ENCODE results near the gene PDIA4.
"Not testable (repeated sequence)": the region's sequence is repeated elsewhere in the genome, so short reads cannot be mapped to it uniquely, and the experiment has no call there.

Gene PDIA4

DNA sequence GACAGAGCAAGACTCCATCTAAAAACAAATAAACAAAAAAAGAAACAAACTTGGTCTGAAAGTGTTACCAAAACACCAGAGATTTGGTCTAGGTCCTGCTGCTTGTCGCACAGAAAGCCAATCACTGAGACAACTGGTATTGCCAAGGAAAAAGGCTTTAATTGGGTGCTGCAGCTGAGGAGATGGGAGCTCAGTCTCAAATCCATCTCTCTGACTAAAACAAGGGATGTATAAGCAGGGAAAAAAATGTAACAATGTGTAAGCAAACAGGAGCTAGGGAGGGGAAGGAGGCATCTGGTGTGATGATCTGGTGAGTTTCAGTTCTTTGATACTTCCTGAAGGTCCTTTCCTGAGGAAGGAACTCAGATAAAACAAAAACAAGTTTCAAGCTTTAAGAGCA lies 8.4 kb upstream of the PDIA4 start:
- no peak for DNase-seq (ENCODE audit: low read depth)

DNA sequence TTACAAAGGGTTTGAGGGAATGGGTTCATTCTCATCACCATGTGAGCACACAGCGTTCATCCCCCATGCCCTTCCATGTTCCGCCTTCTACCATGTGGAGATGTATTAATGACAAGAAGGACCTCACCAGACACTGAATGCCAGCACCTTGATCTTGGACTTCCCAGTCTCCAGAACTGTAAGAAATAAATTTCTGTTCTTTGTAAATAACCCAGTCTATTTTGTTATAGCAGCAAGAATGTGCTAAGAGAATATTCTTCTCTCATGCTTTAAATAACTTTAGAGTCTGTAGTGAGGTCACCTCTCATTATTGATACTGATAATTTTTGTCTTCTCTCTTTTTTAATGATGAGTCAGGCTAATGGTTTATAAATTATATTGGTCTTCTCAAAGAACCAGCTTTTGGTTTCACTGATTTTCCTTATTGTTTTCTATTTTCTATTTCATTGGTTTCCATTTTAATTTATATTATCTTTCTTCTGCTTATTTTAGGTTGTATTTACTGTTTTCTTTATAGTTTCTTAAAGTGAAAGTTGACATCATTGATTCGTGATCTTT lies 3.1 kb upstream of the PDIA4 start:
- no peak for DNase-seq (ENCODE audit: low read depth)

DNA sequence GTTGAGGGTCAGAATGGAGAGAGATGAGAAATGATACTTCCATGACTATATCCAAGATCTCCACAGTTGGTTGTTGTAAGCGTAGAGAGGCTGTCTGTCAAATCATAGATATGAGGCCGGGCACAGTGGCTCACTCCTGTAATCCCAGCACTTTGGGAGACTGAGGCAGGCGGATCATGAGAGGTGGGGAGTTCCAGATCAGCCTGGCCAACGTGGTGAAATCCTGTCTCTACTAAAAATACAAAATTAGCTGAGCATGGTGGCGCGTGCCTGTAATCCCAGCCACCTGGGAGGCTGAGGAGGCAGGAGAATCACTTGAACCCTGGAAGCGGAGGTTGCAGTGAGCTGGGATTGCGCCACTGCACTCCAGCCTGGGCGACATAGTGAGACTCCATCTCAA lies 2.1 kb upstream of the PDIA4 start:
- DNase-seq (ENCODE audit: low read depth): not testable (repeated sequence)

DNA sequence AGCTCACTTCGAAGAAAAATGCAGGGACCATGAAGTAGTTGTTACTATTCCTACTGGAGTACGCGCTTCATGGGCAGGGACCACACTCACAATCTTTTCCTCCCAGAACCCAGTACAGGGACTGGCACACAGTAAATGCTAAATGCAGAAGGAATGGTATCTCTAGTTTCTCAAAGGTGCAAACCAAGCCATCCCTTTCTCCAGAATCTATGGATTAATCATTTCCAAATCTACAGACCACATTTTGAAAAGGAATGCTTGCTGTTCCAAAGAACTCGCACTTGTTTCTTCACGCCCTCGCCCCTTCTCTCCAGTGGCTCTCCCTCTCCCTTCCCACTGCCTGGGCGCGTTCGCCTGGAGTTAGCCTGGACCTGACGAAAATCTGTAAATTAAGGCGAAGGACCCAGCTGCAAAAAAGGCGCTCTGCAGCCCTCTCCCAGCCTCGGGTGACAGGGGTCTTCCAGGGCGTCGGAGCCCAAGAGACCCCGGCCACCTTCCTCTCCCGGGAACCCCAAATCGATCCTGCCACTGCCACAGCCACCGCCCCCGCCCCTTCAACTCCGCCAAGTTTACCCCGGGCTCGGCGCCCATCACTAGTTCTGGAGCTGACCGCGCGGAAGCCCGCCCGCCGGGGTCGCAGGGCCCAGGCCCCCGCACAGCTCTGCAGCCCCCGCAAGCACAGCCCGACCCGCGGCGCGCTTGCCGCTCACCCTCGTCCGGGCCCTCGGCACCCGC lies 527 bp downstream of the PDIA4 start:
- DNase-seq (ENCODE audit: low read depth): no peak

DNA sequence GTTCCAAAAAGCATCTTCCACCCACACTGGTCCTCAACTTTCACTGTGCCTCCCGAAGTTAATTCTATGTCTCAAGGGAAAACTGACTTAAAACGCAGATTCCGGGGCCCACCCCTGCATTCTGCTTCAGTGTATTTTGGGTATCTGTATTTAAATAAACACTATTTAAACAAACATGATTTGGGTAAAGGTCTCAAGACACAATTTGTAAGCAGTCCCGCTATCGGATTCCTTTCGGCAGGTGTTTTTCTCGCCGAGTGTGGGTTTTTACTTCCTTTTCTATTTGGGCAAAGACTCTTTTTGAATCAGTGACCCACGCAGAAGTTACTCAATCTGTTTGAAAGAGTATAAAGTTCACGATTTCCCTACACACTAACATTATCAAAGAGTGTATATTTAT lies 1.2 kb downstream of the PDIA4 start:
- no peak for DNase-seq (ENCODE audit: low read depth)

DNA sequence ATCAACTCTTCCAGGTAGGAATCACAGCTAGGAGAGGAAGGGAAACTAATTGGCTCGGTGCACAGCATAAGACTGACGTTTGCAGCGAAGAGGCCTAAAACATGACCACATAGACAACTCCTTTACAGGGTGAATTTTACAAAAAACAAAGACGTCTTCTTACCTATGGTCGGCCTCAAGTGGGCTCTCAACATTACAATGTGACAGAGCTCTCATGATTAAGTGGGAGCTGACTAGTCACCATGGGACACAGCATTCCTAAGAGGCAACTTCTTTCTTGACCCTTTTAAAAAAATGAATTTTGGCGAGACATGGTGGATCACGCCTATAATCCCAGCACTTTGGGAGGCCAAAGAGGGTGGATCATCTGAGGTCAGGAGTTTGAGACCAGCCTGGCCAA lies 4.6 kb downstream of the PDIA4 start:
- no peak for DNase-seq (ENCODE audit: low read depth)

DNA sequence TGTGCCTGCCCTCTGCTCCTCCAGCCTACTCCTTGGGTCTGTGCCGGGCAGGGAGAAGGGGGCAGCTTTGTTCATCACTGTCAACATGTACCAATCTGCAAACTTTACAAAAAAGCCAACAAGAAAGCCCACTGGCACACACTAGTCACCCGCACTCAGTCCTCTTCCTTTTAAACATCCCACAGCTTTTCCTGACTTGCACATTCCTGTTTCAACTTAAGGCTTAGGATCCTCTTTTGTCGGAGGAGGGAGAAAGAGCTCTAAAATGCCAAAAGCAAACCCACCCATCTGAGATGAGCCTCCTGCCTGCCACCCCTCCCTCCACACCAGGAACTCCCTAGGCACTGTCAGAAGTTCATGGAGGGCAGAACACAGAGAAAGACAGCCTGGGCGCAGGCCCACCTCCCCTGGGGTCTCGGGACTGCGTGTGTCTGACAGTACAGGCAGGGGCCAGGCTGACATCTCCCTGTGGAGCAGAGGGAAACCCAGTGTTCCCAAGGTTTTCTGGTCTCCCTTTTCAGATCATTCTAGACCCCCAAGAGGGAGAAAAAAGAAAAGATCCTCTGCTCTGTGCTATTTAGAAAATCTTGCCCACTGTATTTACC lies 5.4 kb downstream of the PDIA4 start:
- DNase-seq (ENCODE audit: low read depth): no peak

DNA sequence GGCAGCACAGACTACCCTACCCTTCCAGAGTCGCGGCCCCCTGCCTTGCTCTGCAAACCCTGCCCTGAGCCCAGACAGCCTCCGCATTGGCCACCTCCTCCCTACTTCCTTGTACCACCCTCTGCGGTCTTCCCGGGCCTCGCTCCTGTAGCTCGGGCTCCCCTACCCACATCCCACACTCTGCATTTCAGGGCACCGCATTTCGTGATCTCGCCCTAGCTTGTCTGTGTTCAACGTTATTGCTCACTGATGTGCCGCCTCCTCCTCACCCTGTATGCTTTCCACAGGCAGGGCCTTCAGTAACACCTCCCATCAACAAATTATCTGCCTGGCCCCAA lies 6.6 kb downstream of the PDIA4 start:
- no peak for DNase-seq (ENCODE audit: low read depth)

DNA sequence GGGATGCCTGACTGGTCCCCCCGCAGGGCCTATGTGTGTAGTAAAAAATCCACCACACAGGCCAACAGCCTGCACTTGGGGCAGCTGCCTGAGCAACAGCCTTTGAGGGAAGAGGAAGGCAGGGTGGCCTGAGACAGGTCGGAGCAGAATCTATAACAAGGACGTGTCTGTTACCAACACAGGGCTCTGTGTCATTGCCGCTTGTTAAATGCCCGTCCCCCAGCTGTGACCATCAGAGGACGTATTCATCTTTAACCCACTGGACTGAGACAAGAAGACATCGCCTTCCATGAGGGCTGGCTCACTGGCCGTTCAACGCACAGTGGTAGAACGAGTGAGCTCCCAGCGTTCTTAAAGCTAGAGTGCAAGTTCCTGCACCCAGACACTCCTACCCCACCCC lies 7.8 kb downstream of the PDIA4 start:
- no peak for DNase-seq (ENCODE audit: low read depth)

DNA sequence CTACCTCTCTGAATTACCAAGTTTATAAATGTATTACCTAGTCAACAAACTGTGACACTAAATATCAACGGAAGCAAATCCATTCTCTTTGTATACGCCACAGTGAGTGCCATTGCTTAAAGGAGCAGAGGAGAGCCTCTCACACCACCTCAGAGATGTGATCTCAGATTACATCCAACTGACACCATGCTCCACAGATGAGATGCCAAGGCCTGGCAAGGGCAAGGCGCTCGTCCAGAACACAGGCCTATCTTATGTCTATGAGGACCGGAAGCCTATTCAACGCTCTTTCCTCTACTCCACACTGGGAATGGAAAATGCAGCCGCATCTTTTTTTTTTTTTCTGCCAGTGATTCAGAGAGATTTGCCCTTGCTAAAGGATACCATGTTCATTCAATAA lies 11.4 kb downstream of the PDIA4 start:
- DNase-seq (ENCODE audit: low read depth): no peak

DNA sequence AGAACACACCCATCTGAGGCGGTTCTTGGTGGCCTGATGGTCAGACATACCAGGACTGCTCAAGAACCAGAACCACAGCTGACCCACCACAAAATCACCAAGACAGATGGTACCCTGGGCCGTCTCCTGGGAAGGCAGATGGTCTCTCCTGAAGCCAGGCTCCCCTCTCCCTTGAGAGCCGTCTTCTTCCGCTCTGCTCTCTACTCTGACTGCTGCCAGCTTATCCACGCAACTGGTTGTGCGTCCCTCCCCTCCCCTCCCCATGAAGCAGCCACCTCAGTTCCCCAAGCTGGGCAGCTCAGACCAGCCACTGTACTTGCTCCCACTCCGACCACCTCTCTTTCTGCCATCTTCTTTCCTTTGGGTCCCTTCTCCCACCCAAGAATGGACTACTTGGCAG lies 14.0 kb downstream of the PDIA4 start:
- no peak for DNase-seq (ENCODE audit: low read depth)

DNA sequence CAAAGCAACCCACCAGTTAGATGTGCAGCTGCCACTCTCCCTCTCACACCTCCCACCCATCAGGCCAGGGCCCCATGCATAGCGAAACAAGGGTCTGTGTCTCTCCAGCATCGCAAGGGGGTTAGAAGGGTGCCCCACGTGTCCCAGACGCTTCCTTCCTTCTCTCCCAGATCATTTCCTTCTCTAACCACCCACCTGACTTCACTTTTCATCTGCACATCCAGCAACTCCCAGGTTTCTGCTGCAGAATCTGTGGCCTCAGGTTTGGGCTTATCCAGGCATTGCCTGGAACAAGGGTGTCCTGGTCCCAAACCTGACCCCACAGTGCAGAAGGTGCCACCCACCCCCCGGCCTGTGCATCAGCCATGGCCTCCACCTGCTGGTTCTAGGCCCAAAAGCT lies 14.4 kb downstream of the PDIA4 start:
- DNase-seq (ENCODE audit: low read depth): no peak

DNA sequence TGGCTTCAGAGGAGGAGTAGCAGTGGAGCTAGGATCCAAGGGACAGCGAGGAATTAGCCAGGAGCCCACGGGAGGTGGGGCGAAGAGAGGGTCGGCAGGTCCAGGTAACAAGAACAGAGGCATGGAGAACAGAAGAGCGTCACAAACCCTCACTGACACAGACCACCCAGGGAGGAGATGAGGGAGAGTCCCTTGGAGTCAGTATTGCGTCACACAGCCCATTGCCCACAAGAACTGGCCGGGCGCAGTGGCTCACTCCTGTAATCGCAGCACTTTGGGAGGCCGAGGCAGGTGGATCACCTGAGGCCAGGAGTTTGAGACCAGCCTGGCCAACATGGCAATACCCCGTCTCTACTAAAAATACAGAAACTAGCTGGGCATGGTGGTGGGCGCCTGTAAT lies 15.6 kb downstream of the PDIA4 start:
- not testable (repeated sequence) for DNase-seq (ENCODE audit: low read depth)

DNA sequence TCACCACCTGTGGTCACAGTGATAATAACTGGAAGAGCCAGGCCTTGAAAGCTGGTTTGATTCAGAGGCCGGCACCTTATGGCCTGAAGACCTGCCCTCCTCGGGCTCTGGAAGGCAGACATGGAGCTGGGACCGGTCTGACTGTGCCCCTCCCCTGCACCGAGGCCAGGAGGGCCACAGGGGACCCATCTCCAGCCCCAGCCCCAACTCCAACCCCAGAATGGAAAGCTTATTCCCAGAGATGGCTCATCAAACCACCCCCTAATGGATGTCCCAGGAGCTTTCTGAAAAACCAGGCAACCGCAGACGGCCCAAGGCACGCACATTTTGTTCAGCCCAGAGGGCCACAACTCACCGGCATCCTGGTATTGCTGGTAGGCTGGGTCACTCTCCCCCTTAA lies 16.8 kb downstream of the PDIA4 start:
- DNase-seq (ENCODE audit: low read depth): no peak

DNA sequence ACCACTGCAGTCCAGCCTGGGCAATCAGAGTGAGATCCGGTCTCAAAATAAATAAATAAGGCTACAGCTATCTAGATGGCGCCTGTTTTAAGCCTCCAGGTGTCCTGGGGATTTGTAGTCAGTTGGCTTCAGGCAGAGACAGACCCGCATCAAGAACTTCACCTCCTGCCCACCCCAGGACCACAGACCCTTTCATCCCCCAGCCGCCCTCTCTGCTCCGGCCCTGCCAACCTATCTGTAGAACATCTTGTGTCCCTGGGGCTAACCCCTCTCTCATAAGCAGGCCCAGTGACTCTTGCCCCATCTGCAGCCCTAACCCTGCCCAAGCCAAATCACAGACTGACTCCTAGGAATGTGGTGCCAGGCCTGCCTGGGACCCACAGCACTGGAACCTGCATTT lies 17.9 kb downstream of the PDIA4 start:
- no peak for DNase-seq (ENCODE audit: low read depth)

DNA sequence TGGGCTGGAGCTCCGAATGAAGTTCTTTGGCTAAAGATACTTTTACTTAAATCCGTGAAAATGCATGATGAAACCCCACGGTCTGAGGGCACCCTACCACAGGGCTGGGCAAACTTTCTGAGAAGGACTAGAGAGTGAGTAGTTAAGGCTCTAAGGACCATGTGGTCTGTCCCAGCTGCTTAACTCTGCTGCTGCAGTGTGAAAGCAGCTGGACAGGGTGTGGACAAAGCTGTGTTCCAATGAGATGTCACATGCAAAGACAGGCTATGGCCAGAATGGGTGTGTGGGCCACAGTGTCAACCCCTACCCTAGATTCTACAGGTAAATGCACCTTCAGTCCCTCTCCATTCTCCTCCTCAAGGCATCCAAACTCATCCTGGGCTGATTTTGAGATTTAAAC lies 18.8 kb downstream of the PDIA4 start:
- no peak for DNase-seq (ENCODE audit: low read depth)

DNA sequence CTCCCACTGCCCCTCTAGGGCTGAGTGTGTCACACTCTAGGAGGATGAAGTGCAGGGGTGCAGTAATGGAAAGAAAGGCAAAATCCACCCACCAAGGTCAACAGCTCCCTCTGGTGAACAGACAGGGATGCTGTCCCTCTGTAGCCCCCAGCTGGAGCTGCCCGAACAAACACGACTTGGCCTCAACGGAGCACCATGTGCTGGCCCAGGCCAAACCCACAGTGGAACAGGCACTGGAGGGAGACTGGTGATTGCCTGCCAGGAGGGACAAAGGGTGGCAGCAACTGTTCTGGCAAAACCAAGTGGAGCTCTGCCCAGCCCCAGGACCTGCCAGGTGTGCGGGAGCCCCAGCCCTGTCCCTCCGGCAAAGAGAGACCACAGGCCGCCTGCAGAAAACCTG lies 20.7 kb downstream of the PDIA4 start:
- no peak for DNase-seq (ENCODE audit: low read depth)

DNA sequence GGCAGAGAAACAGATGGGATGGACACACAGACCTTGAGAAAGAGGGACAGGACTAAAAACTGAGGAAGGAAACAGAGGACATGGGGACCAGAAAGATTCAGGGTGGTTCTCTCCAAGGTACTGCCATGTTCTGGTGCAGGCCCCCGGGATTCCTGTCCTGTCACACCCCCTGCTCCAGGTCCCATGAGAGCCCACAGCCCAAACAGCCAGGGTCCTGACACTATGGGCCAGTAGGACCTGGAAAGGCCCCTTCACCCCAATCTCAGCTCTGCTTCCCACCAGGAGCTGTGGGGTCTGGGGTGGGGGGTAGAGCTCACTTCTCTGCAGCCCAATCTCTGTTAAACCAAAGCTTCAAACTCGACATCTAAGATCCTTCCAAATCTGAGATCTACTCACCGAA lies 21.2 kb downstream of the PDIA4 start:
- DNase-seq (ENCODE audit: low read depth): no peak

DNA sequence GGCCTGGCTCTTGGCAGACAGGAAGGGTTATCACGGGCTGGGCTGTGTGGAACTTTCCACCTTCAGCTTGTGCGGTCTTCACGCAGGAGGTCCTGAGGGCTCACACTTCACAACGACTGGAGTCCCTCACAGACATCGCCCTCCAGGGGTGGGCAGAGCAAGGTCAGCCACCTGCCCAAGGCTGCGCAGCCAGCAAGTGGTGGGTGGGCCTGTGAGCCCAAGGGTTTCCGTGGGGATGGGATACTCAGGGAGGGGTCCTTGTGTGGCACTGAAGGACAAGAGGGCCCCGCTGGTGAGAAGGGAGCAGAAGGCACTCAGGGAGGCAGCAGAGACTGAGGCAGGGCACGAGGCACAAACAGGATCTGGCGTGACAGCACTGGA lies 22.0 kb downstream of the PDIA4 start:
- no peak for DNase-seq (ENCODE audit: low read depth)

DNA sequence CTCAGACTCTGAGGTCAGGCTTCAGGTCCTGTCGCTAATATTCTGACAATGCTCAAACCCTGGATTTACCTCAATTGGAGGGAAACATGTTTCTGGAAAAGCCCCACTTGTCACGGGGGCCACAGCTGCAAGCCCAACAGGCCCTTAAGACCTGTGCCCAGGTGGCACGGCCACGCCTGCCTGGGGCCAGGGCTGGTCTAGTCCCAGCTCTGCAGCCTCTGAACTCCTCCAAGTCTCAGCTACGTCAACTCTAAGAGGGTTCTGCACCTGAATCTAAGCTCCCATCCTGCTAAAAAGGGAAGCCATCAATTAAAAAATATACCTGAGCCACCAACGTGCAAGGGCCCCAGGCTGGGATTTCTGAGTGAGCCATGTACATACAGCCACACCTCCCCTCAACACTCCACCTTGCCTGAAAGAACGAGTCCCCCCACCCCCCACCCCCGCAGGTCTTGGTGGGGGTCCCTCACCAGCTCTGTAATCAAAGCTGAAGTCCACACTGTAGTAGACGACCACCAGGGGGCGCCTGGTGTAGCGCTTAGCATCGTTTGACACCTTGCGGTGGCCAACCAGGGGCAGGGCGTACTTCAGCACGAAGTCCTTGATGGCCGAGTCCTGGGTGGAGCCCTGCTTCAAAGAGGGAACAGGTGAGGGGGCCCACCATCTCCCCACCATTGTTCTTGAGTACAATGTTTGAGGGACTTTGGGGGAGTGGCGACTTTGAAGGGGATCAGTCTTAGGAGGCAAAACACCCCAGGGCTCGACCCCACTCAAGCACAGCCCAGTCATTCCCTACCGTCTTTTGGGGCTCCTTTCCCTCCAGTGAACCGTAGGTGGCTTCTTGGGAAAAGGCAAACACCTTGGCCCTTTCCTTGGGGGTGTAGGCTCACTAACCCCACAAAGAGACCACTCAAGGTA lies 22.6 kb downstream of the PDIA4 start:
- peak; percentile 73 for DNase-seq (ENCODE audit: low read depth)

DNA sequence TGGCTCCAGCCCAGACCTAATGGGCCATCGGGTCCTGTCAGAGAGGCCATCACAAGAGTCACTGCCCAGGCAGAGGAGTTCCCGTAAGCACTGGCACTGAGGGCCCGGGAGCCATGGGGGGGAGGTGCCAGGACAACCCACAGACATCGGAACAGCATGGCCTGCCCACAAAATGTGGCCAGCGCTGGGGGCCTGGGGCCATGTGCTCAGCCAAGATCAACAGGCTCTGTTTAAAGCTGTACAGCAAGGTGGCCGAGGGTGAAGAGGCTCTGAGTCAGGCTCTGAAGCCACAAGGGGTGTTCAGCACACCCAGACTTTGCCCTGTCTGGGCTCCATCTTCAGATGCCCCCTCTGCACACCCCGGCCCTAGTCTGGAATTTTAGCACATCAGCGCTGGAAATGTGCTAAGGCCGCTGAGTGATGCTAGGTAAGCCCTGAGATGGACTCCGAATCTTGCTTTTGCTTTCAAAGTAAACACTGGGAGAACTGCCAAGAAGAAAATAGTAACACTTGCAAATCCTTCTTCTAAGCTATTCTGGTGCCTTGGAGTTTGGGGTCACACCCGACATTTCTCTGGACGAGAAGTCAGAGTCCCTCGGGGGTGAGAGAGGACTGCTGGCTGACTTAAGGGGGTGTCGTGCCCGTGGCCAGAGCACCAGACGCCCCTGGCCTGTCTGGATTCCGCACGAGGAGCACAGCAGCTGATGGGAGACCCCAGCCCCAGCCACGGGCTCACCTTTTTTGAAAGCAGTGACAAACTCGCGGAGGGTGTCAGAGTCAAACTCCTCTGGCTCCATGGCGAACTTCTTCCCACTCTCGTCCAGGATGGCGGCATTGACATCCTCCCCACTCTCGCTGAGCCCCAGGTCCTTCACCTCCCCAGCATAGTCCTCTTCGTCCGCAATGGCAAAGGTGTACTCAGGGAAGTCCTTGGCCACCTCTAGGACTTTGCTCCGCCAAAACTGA lies 23.6 kb downstream of the PDIA4 start:
- no peak for DNase-seq (ENCODE audit: low read depth)

Data from T follicular helper cell (primary cell).